ENCODE measurements around the gene TMED5.

GRCh38 chr1:93159337-93159736 lies 20.9 kb downstream of the TMED5 start:
- TF ChIP-seq, protein P1, sequence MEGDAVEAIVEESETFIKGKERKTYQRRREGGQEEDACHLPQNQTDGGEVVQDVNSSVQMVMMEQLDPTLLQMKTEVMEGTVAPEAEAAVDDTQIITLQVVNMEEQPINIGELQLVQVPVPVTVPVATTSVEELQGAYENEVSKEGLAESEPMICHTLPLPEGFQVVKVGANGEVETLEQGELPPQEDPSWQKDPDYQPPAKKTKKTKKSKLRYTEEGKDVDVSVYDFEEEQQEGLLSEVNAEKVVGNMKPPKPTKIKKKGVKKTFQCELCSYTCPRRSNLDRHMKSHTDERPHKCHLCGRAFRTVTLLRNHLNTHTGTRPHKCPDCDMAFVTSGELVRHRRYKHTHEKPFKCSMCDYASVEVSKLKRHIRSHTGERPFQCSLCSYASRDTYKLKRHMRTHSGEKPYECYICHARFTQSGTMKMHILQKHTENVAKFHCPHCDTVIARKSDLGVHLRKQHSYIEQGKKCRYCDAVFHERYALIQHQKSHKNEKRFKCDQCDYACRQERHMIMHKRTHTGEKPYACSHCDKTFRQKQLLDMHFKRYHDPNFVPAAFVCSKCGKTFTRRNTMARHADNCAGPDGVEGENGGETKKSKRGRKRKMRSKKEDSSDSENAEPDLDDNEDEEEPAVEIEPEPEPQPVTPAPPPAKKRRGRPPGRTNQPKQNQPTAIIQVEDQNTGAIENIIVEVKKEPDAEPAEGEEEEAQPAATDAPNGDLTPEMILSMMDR (IDR thresholded peaks at IDR 0.05): no peak
- TF ChIP-seq POLR2AphosphoS5 (IDR thresholded peaks at IDR 0.05) (no peak), EP300 (IDR thresholded peaks at IDR 0.05) (no peak)
